ENCODE measurements around the gene PAX5. TPM values are rescaled to one million over a fixed set of nuclear protein-coding genes. Genes with fewer than 3 reads are reported as not detected.

The PAX5 gene
- total and polyA plus RNA-seq, 2 donors (not counting 1 experiment from before 2014, with no cell fraction given), result 196 to 275 TPM

- DNase-seq, result peak; percentile 68
- ChIA-PET POLR2A (interaction anchor here (0.6 to 2.6 kb wide), 5 partner anchors 10 to 32 kb away, joined by 3 to 18 read pairs (median 7); no protein-coding TSS in a partner anchor), CTCF (interaction anchor here (1.1 to 8.9 kb wide), 6 partner anchors 9 to 133 kb away, joined by 3 to 44 read pairs (median 14); no protein-coding TSS in a partner anchor)
- intact Hi-C loops (cut with micrococcal nuclease), result no loop called here
- Histone ChIP-seq H3K4me1 (ENCODE audit: control insufficient read depth in 2 of 2, insufficient read depth in 2 of 2, low read length in 2 of 2) (peaks cover 95 to 97% of the 10 kb centered on the region in 2 donors), H4K20me1 (ENCODE audit: control insufficient read depth, insufficient read depth, low read length, poor library complexity, severe bottlenecking) (no peaks in the 10 kb centered on the region), H3K79me2 (ENCODE audit: control insufficient read depth, insufficient read depth, low read length) (peaks cover 85% of the 10 kb centered on the region), H3K4me2 (replicated peaks; ENCODE audit: low read depth, low read length, poor library complexity, severe bottlenecking) (peak overlapping the region; percentile 81), H3K36me3 (replicated peaks in 1 of 2; ENCODE audit: control extremely low read depth in 1 of 2, control insufficient read depth in 1 of 2, extremely low read depth in 1 of 2, insufficient read depth in 2 of 2, low read length in 1 of 2) (peaks cover 0 to 79% of the 10 kb centered on the region in 2 experiments), H2AFZ (ENCODE audit: insufficient read depth, low read depth, low read length, poor library complexity, severe bottlenecking) (no peak overlapping the region), H3K27me3 (replicated peaks in 1 of 4; ENCODE audit: control extremely low read depth in 1 of 4, control insufficient read depth in 3 of 4, insufficient read depth in 4 of 4, low read length in 3 of 4) (no peaks in the 10 kb centered on the region), H3K27ac (ENCODE audit: low read length in 2 of 2) (peak overlapping the region; percentile 77 to 83), H3K9me3 (ENCODE audit: control extremely low read depth in 1 of 3, control insufficient read depth in 2 of 3, insufficient read depth in 1 of 3, low read length in 2 of 3) (no peaks in the 10 kb centered on the region), H3K9ac (ENCODE audit: low read length) (peak overlapping the region; percentile 69), H3K4me3 (ENCODE audit: control extremely low read depth in 1 of 5, extremely low read depth in 1 of 5, insufficient read depth in 1 of 5, low read depth in 2 of 5, low read length in 4 of 5) (peak overlapping the region in 3 of 5 experiments; percentile 21 to 77 (median 72))
- H3K27me3 Mint-ChIP-seq, result no peaks in the 10 kb centered on the region
- H3K4me3 Mint-ChIP-seq, result peak overlapping the region; percentile 75
- peak overlapping the region; percentile 99 for H3K27ac Mint-ChIP-seq
- ATAC-seq (ENCODE audit: low read depth), result peak; percentile 37
- no peaks in the 10 kb centered on the region for H3K9me3 Mint-ChIP-seq (ENCODE audit: insufficient read depth)
- WGBS (ENCODE audit: insufficient coverage), result no CpG with 5 or more reads among the region's 6 CpGs
- TF ChIP-seq CTCF (IDR thresholded peaks at IDR 0.05) (no peak), EZH2 (IDR thresholded peaks at IDR 0.05; ENCODE audit: borderline replicate concordance, insufficient read depth, low read depth, low read length, poor library complexity, severe bottlenecking) (no peak)
- H3K4me1 Mint-ChIP-seq, result peaks cover 91% of the 10 kb centered on the region
Observed at GRCh38 chr9:37005517-37006140, 28.4 kb downstream of the PAX5 start.

- TF ChIP-seq EZH2 (IDR thresholded peaks at IDR 0.05; ENCODE audit: borderline replicate concordance, insufficient read depth, low read depth, low read length, poor library complexity, severe bottlenecking), result no peak
- TF ChIP-seq CTCF (IDR thresholded peaks at IDR 0.05), result no peak
- DNase-seq (peak; percentile 78), ATAC-seq (ENCODE audit: low read depth) (peak; percentile 46)
- Histone ChIP-seq H3K9me3 (ENCODE audit: control extremely low read depth in 1 of 3, control insufficient read depth in 2 of 3, insufficient read depth in 1 of 3, low read length in 2 of 3) (no peaks in the 10 kb centered on the region), H3K4me1 (ENCODE audit: control insufficient read depth in 2 of 2, insufficient read depth in 2 of 2, low read length in 2 of 2) (peaks cover 97% of the 10 kb centered on the region in 2 donors), H3K4me3 (ENCODE audit: control extremely low read depth in 1 of 5, extremely low read depth in 1 of 5, insufficient read depth in 1 of 5, low read depth in 2 of 5, low read length in 4 of 5) (peak overlapping the region; percentile 28 to 77 (median 61)), H3K36me3 (replicated peaks in 1 of 2; ENCODE audit: control extremely low read depth in 1 of 2, control insufficient read depth in 1 of 2, extremely low read depth in 1 of 2, insufficient read depth in 2 of 2, low read length in 1 of 2) (peaks cover 0 to 85% of the 10 kb centered on the region in 2 experiments), H3K9ac (ENCODE audit: low read length) (peak overlapping the region; percentile 69), H4K20me1 (ENCODE audit: control insufficient read depth, insufficient read depth, low read length, poor library complexity, severe bottlenecking) (no peaks in the 10 kb centered on the region), H3K27ac (ENCODE audit: low read length in 2 of 2) (peak overlapping the region; percentile 77 to 83), H3K79me2 (ENCODE audit: control insufficient read depth, insufficient read depth, low read length) (peaks cover 85% of the 10 kb centered on the region), H3K4me2 (replicated peaks; ENCODE audit: low read depth, low read length, poor library complexity, severe bottlenecking) (peak overlapping the region; percentile 81), H3K27me3 (replicated peaks in 1 of 4; ENCODE audit: control extremely low read depth in 1 of 4, control insufficient read depth in 3 of 4, insufficient read depth in 4 of 4, low read length in 3 of 4) (no peaks in the 10 kb centered on the region), H2AFZ (ENCODE audit: insufficient read depth, low read depth, low read length, poor library complexity, severe bottlenecking) (no peak overlapping the region)
- H3K27me3 Mint-ChIP-seq, result no peaks in the 10 kb centered on the region
- no CpG with 5 or more reads among the region's 5 CpGs for WGBS (ENCODE audit: insufficient coverage)
- ChIA-PET POLR2A (interaction anchor here (0.7 to 2.6 kb wide), 11 partner anchors 9 to 398 kb away, joined by 3 to 24 read pairs (median 5); partner anchors contain the start of gene PAX5), CTCF (interaction anchor here (0.9 to 8.9 kb wide), 20 partner anchors 8 to 325 kb away, joined by 3 to 44 read pairs (median 6); partner anchors contain the start of gene PAX5)
- no peaks in the 10 kb centered on the region for H3K9me3 Mint-ChIP-seq (ENCODE audit: insufficient read depth)
- H3K4me3 Mint-ChIP-seq, result peak overlapping the region; percentile 75
- H3K4me1 Mint-ChIP-seq, result peaks cover 93% of the 10 kb centered on the region
- peak overlapping the region; percentile 99 for H3K27ac Mint-ChIP-seq
- intact Hi-C loops (cut with micrococcal nuclease), result loop anchor here (1.0 kb wide), 3 partner anchors 8 to 405 kb away; no protein-coding TSS in a partner anchor
Observed at GRCh38 chr9:37004424-37004935, 29.6 kb downstream of the PAX5 start.

Data from B cell (primary cell).